ENCODE data around the gene COX7A2.

DNA sequence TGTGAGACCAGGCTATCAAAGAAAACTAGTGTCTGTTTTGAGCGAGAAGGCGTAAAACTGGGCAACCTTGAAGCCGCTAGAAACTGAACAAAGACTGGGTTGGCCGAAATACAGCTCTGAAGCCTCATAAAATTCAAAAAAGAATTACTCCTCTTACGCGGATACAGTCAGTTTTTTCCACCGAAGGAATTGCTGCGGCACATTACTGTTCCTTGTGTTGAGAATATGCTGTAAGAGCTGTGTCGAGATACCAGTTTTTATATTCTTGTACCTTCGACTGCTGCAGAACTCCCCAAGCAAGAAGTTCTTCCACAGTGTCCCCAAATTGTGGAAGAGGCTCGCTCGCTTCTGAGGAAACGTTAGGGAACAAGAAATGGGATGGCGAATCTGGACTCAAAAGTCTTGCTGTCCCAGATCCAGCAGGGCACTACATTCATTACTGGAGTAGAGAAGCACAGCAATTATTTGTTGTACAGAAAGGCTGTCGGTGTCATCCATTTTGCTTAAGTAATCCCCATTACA lies 523 bp upstream of the COX7A2 start:
- TF ChIP-seq, protein P1, sequence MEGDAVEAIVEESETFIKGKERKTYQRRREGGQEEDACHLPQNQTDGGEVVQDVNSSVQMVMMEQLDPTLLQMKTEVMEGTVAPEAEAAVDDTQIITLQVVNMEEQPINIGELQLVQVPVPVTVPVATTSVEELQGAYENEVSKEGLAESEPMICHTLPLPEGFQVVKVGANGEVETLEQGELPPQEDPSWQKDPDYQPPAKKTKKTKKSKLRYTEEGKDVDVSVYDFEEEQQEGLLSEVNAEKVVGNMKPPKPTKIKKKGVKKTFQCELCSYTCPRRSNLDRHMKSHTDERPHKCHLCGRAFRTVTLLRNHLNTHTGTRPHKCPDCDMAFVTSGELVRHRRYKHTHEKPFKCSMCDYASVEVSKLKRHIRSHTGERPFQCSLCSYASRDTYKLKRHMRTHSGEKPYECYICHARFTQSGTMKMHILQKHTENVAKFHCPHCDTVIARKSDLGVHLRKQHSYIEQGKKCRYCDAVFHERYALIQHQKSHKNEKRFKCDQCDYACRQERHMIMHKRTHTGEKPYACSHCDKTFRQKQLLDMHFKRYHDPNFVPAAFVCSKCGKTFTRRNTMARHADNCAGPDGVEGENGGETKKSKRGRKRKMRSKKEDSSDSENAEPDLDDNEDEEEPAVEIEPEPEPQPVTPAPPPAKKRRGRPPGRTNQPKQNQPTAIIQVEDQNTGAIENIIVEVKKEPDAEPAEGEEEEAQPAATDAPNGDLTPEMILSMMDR (IDR thresholded peaks at IDR 0.05; ENCODE audit: low read length) = no peak
- TF ChIP-seq EZH2 (IDR thresholded peaks at IDR 0.05; ENCODE audit: borderline replicate concordance, low read length) = no peak
